GM19452 (cell line): ENCODE data around the gene ANKRD40.
"Not testable (repeated sequence)": the region's sequence is repeated elsewhere in the genome, so short reads cannot be mapped to it uniquely, and the experiment has no call there.

Experiments used
- ATAC-seq: cut with Tn5 transposase; IDR thresholded peaks from one replicate; pipeline ENCODE4 v1.9.1; 2021; ENCODE audit not compliant: unreplicated experiment

Gene ANKRD40

DNA sequence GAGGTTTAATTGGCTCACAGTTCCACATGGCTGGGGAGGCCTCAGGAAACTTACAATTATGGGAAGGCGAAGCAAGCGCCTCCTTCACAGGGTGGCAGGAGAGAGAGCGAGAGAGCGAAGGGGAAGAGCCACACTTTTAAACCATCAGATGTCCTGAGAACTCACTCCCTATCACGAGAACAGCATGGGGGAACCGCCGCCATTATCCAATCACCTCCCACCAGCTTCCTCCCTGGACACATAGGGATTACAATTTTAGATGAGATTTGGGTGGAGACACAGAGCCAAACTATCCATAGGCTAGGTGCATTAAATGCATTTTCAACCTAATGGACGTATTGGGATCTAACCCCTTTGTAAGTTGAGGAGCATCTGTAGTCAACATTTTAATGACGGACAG, 4.9 kb upstream of the ANKRD40 start:
- no peak for ATAC-seq

DNA sequence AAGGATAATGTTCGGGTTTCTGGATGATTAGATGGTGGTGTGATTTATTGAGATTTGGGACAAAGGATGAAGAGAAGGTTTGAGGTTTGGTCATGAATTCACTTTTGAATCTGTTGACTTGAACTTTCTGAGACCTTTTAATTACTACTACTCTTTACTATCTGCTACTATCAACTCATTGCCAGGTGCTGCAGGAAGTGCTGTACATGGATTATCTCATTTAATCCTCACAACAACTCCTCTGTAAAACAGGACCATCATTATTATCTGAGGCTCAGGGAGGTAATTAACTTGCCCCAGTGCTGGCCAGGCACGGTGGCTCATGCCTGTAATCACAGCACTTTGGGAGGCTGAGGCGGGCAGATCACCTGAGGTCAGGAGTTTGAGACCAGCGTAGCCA, 2.9 kb upstream of the ANKRD40 start:
- ATAC-seq, result no peak

DNA sequence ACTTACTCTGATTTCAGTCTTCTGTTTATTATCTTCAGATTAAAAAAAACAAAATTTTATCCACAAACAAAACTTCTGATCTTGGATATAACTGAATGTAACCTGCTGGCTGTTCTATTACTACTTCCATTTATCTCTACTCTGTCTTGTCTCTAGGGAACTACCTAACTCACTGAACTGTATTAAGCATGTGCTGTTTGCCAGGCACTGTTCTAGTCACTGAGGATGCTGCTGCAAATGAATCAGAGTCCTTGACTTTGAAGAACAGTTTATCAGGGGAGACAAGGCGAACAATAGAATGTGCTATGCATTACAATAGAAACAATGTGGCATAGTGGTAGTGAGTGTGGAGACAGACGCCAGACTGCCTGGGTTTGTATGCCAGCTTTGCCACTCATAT, 2.3 kb upstream of the ANKRD40 start:
- ATAC-seq, result no peak

DNA sequence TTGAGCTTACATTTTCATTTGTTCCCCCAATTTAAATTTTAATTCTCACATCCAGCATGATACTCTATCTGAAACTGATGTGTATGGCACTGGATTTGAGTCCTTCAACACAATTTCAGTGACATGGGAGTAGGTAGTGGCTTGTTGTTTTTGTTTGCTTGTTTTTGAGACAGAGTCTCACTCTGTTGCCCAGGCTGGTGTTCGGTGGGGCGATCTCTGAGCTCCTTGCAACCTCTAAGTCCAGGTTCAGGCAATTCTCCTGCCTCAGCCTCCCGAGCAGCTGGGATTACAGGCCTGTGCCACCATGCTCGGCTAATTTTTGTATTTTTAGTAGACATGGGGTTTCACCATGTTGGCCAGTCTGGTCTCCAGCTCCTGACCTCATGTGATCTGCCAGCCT, 1.3 kb upstream of the ANKRD40 start:
- ATAC-seq, result not testable (repeated sequence)

DNA sequence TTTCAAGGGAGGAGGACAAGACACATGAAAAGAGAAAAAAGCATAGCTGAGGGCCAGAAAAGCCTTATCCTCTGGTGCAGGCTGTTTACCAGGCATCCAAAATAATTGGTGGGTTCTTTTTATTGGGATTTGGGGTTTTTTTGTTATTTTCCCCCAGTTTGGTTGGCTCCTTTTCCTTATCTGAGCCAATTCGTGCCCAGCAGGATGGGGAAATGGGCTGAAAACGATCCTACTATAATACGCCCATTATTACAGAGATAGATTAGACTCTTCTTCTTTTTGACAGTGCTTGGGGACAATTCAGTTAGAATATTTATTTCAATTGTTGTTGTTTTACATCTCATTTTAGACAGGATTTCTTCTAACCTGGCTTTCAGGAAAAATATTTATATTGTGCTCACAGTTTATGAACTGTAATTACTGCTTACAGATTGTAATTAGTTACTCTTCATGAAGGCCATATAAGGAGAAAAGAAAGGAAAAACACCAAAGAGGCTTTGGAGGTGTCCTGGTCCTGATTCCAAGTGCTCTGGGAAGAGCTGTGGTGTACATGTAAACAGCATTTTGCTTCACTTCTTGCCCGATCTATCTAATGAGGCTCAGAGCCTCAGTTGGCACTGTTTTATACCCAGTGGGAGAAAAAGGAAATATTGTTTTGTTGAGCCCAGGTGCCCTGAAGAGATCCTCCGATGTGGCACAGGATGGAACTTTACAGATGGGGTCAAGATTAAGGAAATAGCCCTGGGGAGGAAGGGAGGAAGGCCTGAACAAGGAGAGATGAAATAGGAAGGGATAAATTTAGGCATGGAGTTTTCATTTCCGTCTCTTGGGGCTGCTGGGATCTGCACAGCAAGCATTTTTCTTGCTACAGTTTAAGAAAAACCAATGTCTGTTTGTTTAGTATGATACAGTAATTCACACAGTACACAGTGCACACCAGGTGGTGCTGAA, 611 bp upstream of the ANKRD40 start:
- ATAC-seq, result no peak

DNA sequence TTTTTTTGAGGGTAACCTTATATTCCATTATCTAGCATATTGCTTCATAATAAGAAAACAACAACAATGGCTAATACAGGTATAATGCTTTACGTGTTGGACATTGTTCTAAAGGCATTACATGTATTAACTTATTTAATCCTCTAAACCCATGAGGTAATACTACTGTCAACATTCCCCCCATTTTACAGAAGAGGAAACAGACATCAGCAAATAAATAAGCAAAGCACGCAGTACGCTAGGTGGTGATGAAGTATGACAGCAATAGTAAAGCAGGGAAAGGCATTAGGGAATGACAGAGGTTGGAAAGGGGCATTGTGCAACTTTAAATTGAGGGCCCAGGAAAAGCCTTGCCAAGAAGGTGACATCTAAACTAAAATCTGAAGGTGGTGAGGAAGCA, 4.6 kb downstream of the ANKRD40 start:
- ATAC-seq, result no peak

DNA sequence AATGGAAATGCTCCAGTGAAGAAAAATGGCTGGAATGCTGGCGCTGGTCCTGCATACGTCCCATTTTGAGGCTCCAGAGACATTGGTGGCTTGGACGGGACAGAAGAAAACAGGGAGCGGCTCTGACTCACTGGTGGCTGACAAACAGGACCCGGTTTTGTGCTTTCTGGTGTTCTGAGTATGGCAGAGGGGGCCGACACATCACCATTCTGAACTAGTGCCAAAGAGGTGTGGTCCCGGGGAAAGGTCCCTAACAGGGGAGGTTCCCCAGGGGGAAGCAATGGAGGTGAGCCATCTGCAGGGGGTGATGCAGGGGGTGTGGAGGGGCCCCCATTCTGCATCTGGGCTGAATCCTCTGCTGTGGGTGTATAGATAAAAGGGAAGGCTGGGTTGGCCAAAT, 8.3 kb downstream of the ANKRD40 start:
- ATAC-seq, result no peak

DNA sequence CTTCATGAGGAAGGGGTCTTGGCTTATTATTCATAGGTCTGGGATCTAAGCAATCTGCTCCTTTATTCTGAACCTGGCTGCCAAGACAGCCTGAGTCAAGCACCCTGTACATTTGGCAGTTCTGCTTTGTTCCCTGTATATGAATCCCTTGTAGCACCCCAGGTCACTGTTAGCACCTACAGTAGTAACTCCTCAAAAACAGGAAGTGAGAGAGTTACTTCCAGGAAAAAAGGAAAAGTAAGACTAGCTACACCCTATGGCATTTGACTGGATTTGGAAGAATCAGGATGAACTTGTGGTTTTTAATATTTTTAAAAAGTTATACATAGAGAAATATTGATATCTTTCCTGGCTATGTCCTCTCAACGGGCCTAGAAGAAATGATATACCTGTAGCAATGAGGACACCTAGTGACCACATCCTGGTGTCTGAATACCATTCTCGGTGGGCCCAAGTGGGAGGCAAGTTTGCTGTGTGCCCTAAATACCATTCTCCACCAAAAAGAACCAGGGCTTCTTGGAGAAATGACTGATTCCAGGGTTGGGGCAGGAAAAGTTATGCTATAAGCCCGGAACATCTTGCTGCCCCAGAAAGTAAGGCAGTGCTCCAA, 9.9 kb downstream of the ANKRD40 start:
- ATAC-seq, result no peak

DNA sequence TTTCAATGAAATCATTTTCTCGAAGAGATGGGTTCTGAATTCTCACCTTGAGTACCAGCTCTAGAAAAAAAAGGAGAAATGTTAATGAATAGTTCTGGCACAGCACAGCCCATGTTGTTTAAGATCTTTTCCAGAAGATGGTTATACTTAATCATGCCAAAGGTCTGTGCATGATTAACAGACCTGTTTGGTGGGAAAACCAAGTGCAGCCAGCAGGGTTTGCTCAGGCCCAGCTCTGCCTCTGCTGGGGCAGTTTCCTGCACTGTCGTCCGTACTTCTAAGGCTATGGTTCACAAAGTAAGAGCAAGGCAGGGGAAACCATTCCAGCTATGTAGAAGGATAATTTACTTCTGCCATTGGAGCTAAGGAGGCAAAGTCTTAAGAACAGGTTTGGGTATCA, 10.7 kb downstream of the ANKRD40 start:
- ATAC-seq, result no peak

DNA sequence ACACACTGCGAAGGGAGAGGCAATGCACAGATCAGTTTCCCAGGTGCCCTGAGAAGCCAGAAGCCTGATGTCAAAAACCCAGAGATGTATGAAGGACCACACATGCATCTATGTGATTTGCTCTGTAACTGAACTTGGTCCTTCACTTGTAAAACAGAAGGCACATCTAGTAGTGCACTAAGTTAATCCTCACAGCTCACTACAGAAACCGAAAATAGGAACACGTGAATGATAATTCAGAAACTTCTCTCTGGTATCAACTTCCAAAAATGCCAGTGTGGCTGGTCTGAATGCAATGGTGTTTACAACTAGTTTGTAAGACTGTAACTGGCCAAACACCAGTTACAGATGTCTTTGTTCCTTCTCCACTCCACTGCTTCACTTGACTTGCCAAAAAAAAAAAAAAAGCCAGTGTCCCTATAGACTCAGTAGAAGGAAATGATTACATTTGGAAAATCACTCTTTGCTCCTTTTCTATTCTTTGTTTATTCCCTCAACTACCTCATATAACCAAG, 11.3 kb downstream of the ANKRD40 start:
- ATAC-seq, result no peak

DNA sequence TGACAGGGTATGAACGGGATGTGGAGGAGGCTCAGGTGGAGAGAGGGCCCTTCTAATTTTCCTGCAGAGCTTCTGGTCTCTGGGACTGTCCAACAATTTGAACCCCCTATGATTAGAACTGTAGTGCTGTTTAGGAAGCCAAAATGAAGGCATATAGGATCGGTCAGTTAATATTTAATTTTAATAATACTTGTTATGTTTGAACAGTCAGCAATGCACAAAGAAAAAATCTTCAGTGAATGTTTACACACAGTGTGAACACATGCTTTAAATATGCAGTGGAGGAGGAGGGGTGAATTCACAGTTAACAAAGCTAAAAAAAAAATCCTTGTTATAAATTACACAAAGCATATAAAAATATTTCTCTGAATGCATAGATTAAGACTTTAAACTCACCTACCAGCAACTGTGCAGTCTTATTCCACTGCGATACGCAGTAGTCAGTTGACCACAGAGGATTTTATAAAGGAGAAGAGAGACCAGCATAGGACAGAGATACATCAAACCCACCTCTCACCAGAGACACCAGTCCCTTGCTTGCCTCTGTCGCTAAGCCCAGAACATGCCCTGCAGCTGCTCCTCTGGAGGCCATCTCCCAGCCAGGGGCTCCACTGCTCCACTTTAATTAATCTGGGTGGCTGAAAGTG, 14.6 kb downstream of the ANKRD40 start:
- no peak for ATAC-seq

DNA sequence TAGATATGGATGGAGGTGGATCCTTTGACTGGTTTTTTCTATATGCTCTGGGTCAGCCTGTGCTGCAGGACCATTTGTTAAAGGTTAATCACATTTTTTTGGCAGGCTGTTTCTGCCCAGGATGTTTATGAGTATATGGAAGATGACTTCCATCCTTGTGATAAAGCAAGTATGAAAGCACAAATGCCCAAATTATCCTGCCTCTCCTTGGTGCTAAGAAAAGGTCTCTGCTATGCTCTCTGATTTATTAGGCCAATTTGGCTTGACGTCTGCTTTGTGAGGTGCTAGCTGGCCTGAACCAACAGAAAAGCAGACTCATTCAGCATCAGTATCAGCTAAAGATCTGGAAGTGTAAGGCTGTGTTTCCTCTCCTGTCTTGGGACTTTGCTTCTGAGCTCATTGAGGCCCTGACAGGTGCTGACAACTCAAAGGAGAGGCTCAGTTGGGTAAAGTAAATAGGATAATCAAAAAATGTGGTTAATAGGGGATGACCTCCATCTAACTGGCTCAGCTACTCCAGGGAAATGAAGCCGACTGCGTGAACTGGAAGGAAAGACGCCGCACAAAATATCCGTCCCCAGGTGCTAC, 15.2 kb downstream of the ANKRD40 start:
- ATAC-seq, result no peak

DNA sequence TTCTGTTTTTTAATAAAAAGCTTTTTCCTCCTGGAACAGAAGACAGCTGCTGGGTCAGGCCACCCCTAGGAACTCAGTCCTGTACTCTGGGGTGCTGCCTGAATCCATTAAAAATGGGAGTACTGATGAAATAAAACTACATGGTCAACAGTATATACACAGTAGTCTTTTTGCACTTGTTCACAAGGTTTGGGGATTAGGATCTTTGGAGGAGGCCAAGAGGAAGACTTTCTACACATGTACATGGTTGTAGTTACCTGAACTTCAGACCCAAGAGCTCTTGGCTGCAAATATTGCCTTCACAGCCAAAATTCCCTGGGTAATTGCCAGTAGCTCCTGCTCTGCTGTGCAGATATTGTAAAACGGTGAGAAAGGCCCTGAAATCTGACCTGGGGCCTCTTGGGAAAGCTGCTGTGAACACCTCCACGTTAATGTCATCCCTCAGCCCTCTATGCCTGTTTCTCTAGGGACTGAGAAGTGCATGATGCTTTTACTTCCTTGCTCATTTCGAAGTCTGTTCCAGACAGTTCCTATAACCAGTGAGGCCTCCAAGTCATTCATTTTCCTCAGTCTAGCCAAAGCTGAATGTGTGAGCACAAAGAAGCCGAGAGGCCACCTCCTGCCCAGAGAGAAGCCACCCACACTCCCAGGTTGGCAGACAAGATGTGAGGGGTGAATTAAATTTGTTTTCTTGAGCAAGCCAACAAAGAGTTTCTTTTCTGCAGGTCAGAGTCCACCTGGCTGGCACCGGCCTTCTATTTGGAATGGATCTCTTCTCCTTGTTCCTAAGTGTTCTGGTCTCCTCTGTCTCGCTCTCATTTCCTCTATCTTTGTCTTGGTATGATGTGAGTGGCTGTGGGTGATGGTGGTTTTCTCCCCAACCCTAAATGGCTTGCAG, 15.9 kb downstream of the ANKRD40 start:
- no peak for ATAC-seq

DNA sequence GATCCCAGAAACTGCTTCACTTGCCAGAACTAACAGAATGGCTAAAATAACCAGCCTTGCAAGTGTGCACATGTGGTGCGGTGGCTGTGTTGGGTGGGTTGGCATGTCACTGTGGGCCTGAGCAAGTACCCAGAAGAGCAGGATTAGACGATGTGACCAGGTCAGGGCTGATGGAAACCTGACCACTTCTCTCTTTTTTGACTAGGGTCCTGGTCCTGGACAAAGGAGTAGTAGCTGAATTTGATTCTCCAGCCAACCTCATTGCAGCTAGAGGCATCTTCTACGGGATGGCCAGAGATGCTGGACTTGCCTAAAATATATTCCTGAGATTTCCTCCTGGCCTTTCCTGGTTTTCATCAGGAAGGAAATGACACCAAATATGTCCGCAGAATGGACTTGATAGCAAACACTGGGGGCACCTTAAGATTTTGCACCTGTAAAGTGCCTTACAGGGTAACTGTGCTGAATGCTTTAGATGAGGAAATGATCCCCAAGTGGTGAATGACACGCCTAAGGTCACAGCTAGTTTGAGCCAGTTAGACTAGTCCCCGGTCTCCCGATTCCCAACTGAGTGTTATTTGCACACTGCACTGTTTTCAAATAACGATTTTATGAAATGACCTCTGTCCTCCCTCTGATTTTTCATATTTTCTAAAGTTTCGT, 16.7 kb downstream of the ANKRD40 start:
- ATAC-seq, result no peak

DNA sequence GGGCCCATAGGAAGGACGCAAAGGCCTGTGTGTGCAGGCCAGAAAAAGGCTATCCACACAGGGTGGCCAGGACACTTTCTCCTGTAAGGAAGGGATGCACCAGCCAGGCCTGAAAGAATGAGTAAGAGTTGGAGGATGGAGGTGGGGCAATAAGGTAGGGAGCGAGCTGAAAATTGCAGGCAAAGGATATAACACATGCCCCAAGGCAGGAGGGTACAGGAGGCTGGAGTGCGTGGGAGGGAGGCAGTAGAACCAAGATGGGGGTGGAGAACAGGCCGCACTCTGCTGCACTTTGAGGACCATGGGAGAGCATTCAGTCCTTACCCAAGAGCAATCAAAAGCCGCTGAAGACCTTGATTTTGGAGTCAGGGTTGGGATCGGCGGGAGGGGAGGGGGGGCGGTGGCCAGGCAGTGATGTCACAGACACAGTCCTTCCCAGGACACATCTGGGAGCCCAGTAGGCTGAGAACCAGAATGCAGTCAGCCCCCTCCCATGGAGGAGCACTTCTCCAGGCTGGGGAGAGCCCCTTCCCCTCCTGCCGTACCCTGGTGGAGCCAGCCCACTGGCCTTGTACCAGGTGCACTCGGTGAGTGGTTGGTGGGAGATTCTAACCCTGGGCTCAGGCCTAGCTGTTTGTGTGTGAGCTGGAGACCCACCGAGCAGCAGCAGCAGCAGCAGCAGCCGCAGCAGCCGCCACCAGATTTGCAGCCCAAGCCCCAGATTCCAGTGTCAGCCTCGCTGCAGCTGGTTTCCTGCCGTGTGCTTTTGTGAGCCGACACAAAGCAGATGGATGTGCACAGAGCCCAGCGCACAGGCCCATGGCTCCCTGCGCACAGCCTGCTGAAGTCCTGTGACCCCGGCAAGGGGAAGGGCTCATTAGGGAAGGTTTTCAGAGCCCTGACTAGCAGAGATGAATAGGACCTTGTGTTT, 17.5 kb downstream of the ANKRD40 start:
- no peak for ATAC-seq

DNA sequence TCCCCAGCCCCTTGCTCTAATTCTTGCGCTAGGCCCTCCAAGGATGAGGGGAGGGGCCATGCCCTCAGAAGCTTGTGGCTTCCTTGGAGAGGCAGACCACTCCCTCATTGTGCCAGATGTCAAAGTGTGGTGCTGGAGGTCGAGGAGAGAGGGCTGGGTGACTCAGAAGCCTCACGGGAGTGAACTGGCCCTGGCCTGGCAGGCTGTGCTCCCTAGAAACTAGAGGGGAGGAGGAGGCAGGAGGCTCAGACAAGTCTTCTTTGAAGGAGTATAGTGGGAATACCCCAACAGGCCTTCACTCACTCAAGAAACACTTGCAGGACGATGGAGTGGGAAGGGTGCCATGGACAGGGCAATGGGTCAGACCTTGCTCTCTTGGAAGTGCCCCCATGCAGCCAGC, 18.5 kb downstream of the ANKRD40 start:
- no peak for ATAC-seq

DNA sequence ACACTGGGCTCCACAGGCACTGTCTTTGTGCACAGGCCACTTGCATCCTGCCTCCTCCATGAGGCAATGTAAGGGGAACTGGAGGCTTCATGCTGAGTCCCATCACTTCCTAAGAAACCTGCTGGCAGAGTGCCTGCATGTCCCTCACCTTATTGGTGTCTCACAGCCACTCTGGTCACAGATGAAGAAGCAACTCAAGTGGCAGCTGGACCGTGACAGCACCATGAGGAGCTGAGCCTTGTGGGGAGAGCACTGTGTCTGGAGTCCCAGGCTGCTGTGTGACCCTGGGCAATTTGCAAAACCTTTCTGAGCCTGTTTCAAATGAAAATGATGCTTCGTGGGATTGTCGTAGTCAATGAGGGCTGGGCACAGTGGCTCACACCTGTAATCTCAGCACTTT, 19.5 kb downstream of the ANKRD40 start:
- no peak for ATAC-seq

DNA sequence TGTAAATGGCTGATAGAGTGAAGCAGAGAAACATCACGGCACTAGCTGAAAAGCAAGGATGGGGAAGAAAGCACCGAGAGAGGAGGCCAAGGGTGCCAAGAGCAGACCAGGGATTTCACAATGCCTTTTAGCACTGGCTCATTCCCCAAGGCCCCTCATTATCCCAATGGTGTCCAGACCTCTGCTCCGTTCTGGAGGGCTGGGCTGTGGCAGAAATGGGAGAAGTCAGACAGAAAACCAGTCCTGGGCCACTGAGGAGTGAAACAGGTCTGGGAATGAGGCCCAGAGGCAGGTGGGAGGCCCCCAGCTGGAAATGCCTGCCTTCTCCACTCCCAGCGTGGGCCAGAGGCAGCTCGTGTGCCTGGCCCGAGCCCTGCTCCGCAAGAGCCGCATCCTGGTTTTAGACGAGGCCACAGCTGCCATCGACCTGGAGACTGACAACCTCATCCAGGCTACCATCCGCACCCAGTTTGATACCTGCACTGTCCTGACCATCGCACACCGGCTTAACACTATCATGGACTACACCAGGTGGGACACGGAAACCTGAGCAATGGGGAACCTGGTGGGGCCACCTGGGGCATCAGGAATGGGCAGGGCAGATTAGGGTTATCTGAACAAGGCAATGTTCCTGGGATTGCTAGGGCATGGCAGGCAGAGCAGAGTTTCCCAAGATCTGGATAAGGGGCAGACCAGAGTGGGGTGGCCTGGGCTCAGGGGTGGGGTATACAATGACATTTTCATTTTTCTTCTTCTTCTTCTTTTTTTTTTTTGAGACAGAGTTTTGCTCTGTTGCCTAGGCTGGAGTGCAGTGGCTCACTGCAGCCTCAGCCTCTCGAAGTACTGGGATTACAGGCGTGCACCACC, 20.3 kb downstream of the ANKRD40 start:
- no peak for ATAC-seq
